ENCODE results near the gene GHRL.
"Not testable (repeated sequence)": the region's sequence is repeated elsewhere in the genome, so short reads cannot be mapped to it uniquely, and the experiment has no call there.

GHRL gene

GRCh38 chr3:10322352-10322710, 29.6 kb upstream of the GHRL start:
- DNase-seq = no peak

DNA sequence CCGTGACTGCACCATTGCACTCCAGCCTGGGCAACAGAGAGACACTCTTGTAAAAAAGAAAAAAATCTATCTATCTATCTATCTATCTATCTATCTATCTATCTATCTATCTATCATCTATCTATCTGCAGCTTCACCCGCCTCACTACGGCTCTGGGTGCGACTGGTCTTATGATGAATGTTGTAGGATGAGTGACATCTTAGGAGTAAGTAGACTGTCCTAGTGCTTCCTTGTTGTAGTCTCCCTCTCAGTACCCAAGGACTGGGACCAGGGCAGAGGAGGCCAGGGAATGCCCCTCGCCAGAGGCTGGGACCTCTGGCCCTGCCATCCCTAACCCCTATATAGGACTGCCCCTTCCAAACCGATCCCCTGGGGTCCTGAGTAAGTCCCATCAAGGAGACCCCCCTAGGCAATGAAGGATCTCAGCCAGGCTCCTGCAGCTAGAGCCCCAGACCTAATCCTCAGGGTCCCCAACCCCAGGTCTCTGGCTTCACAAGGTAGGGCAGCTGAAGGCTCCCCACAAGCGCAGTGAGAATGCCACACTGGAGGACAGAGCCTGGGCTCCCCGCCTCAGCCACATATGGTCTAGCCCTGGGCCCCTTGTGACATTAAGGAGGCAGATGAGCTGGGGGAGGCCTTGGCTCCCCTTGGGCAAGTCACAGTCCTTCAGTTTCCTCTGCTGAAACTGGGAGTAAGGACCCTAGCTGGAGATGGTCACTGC, 29.0 kb upstream of the GHRL start:
- DNase-seq = no peak

GRCh38 chr3:10320320-10320677, 27.6 kb upstream of the GHRL start:
- no peak for DNase-seq

DNA sequence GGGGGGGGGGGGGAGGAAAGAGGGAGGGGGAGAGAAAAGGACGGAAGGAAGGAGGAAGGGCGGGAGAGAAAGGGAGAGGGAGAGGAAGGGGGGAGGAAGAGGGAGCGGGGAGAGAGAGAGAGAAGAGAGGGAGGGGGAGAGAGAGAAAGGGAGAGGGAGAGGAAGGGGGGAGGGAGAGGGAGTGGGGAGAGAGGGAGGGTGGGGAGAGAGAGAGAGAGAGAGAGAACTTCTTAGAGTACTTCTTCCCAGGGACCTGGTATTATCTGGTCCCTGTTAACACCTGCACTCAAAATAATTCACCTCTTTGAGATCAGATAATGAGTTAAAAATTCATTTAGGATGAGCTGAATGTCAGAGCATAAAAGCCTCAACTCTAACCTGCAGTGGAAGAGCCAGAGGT, 27.1 kb upstream of the GHRL start:
- no peak for DNase-seq

GRCh38 chr3:10319251-10319650, 26.5 kb upstream of the GHRL start:
- no peak for DNase-seq

DNA sequence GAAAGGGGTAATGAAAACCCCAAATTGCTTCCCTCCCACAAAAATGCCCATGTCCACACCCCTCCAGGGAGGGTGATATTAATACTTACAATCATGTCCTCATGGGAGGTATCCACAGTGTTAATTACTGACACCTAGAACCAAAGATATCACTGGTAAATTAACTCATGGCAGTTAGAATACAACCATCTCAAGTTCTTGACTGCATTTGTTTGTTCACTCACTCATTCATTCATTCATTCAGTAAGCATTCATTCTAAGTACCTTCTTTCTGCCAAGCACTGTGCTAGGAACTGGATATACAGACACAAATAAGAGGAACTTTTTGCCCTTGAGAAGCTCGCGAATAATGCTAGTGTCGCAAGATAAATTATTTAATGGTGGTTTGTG, 25.2 kb upstream of the GHRL start:
- DNase-seq = no peak

GRCh38 chr3:10317311-10317960, 24.7 kb upstream of the GHRL start:
- DNase-seq = no peak

- no peak for DNase-seq
Observed at GRCh38 chr3:10315771-10316344, 23.1 kb upstream of the GHRL start.

DNA sequence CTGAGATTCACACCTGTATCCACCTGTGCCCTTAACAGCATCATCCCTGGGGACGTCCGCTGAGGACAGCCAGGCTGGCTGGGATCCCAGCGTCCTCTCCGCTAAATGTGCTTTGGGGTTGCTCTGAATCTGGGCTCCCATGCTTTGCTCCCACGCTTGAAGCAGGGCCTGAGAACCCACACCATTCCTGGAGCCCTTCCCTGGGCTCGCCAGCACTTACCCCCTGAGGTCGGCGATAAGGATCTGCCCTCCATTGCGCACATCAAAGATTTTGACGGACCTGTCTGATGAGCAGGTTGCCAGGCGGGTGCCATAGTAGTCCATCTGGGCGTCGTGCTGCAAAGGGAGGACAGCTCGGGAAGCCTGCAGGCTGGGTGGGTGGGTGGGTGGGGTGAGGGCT, 22.4 kb upstream of the GHRL start:
- DNase-seq = no peak

GRCh38 chr3:10312861-10313260, 20.1 kb upstream of the GHRL start:
- no peak for DNase-seq

- no peak for DNase-seq
Observed at GRCh38 chr3:10312391-10312790, 19.6 kb upstream of the GHRL start.

DNA sequence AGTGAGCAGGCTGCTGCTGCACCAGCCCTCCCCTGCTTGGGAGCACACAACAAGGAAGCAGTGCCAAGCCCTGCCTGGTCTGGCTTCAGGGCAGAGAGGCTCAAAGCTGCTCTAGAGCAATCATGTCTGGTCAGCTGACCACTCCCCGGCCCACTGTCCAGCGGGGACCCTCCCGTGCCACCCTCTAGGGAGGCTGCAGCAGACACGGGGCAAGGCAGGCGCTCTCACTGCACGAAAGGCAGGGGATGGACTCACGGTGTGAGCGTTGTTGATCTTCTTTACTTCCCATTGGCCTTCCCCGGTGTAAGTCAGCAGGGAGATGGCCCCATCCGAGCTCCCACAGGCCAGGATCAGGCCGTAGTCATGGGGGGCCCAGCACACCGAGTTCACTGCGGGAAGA, 19.0 kb upstream of the GHRL start:
- no peak for DNase-seq

DNA sequence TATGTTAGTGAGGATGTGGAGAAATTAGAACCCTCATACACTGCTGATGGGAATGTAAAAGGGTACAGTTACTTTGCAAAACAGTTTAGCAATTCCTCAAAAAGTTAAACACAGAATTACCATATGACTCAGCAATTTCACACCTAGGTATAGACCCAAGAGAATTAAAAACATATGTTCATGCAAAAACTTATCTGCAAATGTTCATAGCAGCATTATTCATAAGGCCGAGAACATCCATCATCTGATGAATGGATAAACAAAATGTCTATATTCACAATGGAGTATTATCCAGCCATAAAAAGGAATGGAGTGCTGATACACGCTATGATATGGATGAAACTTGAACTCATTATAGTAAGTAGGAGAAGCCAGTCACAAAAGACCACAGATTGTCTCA, 17.8 kb upstream of the GHRL start:
- DNase-seq = no peak

GRCh38 chr3:10309736-10310135, 17.0 kb upstream of the GHRL start:
- no peak for DNase-seq

DNA sequence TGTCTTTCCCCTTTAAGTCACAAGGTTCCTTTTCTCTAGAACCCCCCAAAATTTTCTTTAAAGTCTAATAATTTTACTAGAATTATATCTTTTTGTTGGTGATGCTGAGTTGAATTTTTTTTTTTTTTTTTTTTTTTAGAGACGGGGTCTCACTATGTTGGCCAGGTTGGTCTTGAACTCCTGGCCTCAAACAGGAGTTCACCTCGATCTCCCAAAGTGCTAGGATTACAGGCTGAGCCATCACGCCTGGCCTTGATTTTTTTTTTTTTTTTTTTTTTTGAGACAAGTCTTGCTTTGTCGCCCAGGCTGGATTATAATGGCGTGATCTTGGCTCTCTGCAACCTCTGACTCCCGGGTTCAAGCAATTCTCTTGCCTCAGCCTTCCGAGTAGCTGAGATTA, 15.9 kb upstream of the GHRL start:
- DNase-seq = no peak

DNA sequence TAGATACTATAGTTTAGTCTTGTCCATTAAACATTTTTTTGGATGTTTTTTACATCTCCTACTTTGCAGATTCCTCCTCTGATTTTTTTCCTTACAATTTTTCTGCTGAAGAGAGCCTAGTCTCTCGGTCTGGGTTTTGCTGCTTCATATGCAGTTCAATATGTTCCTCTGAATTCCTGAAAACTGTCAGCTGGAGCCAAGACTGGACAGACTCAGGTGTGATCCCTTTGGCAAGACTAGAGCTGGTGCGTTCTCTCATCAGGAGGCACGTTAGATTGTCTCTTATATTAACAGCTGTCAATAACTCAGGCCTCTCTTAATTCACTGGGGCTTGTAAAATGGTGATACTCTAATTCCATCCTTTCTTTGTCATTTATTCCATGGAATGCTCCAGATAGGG, 13.4 kb upstream of the GHRL start:
- no peak for DNase-seq

DNA sequence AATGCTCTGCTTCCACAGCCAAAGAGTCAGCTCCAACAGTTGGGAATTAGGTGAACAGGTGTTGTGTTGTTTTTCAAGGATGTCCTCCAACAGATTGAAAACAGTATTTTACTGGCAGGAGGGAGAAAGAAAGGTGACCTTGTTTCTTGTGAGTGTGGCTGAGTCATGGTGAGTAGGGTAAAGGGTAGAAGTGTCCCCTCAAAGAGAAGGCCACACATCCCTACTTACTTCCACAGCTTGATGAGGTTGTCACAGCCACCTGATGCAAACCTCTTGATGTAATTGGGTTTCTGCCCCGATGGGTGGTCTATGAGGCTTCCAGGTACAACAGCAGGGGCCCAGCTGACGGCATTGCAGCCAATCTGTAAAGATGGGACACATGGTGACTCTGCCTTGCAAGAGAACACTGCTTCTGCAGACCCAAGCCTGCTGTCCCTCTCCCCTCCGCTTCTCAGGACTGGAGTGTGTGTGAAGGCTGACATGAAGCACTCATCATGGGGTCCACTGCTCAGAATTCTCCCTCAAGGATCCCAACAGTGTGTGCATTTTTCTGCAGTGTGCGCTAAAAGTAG, 12.7 kb upstream of the GHRL start:
- no peak for DNase-seq

GRCh38 chr3:10304905-10305304, 12.2 kb upstream of the GHRL start:
- no peak for DNase-seq

DNA sequence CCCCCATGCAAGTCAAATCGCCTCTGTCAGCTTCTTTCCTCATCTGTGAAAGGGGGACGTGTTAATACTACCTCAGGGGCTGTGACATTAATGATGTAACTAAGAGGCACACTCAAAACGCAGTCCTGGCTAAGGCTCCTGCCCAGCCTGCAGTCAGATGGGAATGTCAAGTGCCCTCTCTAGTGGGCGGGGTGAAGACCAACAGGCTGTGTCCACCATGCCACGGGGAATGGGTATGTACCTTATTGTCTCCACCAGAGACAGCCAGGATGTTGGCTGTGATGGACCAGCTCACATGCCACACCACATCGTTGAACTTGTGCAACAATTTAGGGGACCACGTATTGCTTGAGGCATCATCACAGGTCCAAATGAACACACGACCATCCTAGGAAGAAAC, 11.0 kb upstream of the GHRL start:
- no peak for DNase-seq

DNA sequence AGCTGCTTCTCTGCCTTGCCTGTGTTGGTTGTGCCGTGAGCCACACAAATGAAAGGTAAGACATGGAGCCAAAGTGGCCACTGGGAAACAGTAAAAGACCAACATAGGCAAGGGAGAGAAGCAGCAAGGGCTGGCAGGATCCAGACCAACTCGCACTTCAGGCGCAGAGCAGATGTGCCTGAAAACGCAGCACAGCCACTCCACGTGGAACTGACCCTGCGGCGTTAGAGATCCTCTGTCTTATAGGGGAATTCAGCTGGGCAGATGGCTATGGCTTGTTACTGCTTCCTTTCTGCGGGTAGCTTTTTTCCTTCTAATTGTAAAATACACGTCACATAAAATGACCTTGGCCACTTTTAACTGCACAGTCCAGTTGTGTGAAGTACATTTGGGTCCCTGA, 10.4 kb upstream of the GHRL start:
- DNase-seq = no peak

DNA sequence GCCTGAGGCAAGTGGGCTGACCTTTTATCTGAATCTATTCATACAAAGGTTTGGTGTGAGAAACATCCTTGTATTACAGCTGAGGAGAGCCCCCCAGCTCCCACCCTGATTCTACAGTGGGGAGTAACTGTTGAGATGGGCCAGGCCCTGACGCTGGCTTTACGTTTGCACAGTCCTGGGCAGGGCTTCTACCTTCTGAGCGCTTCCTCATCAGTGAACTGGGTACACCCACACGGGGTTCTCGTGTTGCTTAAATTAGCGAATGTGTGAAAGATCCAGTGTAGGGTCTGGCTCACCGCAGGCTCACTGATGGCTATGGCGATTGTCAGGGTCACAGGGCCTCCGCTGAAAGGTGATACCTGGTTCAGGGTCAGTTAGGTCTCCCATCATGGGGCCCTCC, 7.3 kb upstream of the GHRL start:
- no peak for DNase-seq

DNA sequence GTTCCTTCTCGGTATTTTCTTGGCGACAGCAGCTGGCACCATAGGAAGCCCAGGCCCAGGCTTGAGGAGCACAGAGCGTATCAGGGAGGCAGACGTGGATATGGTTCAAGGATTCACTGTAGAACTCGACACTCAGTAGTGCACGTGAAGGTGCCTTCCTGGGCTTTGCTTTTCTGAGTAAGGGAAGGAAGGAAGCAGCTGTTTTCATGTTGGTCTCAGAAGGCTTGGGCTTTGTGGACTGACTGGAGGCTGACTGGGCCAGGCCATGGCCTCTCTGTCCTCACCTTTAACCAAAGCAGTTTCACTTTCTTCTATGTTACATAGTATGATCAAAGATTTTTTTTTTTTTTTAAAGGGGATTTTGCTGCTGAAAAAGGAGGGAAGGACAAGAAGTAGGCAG, 6.9 kb upstream of the GHRL start:
- DNase-seq = no peak

GRCh38 chr3:10299175-10299574, 6.4 kb upstream of the GHRL start:
- DNase-seq = no peak

GRCh38 chr3:10298064-10298463, 5.3 kb upstream of the GHRL start:
- DNase-seq = not testable (repeated sequence)

Measured in T1000 (cell line).